ENCODE results near the gene KCNQ1.

DNA sequence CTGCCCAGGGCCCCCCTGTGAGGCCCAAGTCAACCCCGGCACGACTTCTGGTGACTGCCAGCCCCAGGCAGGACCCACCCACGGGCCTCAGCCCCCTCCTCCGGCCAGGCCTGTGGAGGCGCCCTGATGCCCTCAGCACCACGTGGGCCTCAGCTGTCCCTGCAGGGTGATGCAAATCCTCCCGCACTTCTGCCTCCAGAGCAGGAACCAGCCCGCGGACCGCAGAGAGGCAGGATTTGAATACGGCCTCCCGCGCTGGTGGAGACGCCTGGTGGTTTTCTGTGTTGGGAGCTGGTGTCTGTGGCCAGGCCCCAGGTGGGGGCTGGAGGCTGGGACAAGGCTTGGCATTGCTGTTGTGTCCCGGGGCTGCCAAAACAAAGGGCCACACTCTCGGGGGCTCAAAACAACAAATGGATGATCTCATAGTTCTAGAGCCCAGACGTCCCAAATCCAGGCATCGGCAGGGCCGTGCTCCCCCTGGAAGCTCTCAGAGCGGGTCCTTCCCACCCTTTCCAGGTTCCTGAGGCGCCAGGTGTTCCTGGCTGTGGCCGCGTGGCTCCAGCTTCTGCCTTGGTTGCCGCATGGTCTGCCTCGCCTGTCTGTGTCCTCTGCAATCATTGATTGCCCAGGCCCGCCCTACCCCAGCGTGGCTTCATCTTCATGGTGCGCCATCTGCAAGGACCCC is 19.9 kb upstream of the KCNQ1 start:
- TF ChIP-seq, protein P1, sequence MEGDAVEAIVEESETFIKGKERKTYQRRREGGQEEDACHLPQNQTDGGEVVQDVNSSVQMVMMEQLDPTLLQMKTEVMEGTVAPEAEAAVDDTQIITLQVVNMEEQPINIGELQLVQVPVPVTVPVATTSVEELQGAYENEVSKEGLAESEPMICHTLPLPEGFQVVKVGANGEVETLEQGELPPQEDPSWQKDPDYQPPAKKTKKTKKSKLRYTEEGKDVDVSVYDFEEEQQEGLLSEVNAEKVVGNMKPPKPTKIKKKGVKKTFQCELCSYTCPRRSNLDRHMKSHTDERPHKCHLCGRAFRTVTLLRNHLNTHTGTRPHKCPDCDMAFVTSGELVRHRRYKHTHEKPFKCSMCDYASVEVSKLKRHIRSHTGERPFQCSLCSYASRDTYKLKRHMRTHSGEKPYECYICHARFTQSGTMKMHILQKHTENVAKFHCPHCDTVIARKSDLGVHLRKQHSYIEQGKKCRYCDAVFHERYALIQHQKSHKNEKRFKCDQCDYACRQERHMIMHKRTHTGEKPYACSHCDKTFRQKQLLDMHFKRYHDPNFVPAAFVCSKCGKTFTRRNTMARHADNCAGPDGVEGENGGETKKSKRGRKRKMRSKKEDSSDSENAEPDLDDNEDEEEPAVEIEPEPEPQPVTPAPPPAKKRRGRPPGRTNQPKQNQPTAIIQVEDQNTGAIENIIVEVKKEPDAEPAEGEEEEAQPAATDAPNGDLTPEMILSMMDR (optimal IDR thresholded peaks at IDR 0.05 in 1 of 3, IDR thresholded peaks at IDR 0.05 in 1 of 3, conservative IDR thresholded peaks at IDR 0.05 in 1 of 3; ENCODE audit: extremely low read depth in 1 of 3, insufficient read depth in 2 of 3, low read length in 3 of 3): no peak
- TF ChIP-seq EZH2 (IDR thresholded peaks at IDR 0.05; ENCODE audit: low read length): no peak

Data from keratinocyte (primary cell).